Transverse colon (tissue), 4 donors: ENCODE results near the gene SGMS2.

Experiments used
- EP300 ChIP-seq: sonication (generic); formaldehyde crosslinking; IDR thresholded peaks from one replicate; pipeline ENCODE4 v1.6.1; 2017; ENCODE audit warnings: antibody characterized with exemption, low read depth
- POLR2A ChIP-seq: fragments of 450-650 bp; IDR thresholded peaks from one replicate; pipeline ENCODE4 v1.6.1; 2016; ENCODE audit warnings: antibody characterized with exemption, mild to moderate bottlenecking, moderate library complexity
- POLR2AphosphoS5 ChIP-seq, 3 donors: sonication (generic); formaldehyde crosslinking; IDR thresholded peaks; one replicate each; pipeline ENCODE4 v1.6.1; 2016; ENCODE audit warnings: antibody characterized with exemption in 3 of 3
- TF ChIP-seq, protein P1 (sequence below), 5 experiments: fragments of 200-600 bp in 3 of 5; fragments of 450-650 bp in 2 of 5; sonication (generic) in 3 of 5; IDR thresholded peaks; 1 replicate in 2 of 5; 2 replicates in 3 of 5; pipeline ENCODE4 v1.5.1; 2016 to 2017; ENCODE audit warnings: antibody characterized with exemption in 5 of 5, inconsistent platforms in 3 of 5, mild to moderate bottlenecking in 2 of 5, moderate library complexity in 1 of 5

DNA sequence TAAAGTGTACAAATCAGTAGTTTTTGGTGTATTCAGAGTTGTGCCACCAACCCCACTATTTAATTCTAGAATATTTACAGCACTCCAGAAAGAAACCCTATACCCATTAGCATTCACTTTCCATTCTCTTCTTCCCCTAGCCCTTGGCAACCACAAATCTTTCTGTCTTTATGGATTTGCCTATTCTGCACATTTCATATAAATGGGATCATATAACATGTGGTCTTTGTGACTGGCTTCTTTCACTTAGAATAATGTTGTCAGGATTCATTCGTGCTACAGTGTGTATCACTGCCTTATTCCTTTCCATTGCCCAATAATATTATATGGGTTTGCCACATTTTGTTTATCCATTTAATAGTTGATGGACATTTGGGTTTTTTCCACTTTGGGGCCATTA, 32.2 kb downstream of the SGMS2 start:
- TF ChIP-seq, protein P1, sequence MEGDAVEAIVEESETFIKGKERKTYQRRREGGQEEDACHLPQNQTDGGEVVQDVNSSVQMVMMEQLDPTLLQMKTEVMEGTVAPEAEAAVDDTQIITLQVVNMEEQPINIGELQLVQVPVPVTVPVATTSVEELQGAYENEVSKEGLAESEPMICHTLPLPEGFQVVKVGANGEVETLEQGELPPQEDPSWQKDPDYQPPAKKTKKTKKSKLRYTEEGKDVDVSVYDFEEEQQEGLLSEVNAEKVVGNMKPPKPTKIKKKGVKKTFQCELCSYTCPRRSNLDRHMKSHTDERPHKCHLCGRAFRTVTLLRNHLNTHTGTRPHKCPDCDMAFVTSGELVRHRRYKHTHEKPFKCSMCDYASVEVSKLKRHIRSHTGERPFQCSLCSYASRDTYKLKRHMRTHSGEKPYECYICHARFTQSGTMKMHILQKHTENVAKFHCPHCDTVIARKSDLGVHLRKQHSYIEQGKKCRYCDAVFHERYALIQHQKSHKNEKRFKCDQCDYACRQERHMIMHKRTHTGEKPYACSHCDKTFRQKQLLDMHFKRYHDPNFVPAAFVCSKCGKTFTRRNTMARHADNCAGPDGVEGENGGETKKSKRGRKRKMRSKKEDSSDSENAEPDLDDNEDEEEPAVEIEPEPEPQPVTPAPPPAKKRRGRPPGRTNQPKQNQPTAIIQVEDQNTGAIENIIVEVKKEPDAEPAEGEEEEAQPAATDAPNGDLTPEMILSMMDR (IDR thresholded peaks at IDR 0.05): no peak
- TF ChIP-seq POLR2AphosphoS5 (IDR thresholded peaks at IDR 0.05) (no peak), POLR2A (no peak), EP300 (no peak)
